MCF 10A (cell line): ENCODE results near the gene CHN1. TPM values are rescaled to one million over a fixed set of nuclear protein-coding genes. Genes with fewer than 3 reads are reported as not detected.

ENCODE experiments used
- BruUV-seq: library from RNA; stranded (reverse); fragments of 400-500 nt; replicated peaks from 2 replicates; lab custom pipeline; 2021; lab: Mats Ljungman, UMichigan
- CTCF ChIA-PET: fragments of 300-600 bp; sonication (Branson Sonifier 250); formaldehyde crosslinking; extraction: SDS; loops from one replicate; lab custom pipeline; 2021; ENCODE audit warnings: antibody characterized with exemption, inconsistent platforms; lab: Yijun Ruan, JAX
- POLR2A ChIA-PET: fragments of 300-600, 350-650 bp; sonication (Branson Sonifier 250); formaldehyde crosslinking; extraction: SDS; loops from one replicate; lab custom pipeline; 2020; ENCODE audit warnings: antibody characterized with exemption, inconsistent platforms; lab: Yijun Ruan, JAX
- DNase-seq: peaks from one replicate; pipeline ENCODE4 v3.0.0-alpha.2; 2018; ENCODE audit not compliant: unreplicated experiment
- H3K27ac Mint-ChIP-seq: one replicate; pipeline ENCODE4 v1.8.0; 2022; ENCODE audit warnings: mild to moderate bottlenecking, low read depth, mixed read lengths; ENCODE audit not compliant: unreplicated experiment
- H3K27me3 Mint-ChIP-seq: one replicate; pipeline ENCODE4 v1.8.0; 2022; ENCODE audit warnings: mixed read lengths; ENCODE audit not compliant: insufficient read depth, unreplicated experiment
- H3K36me3 Mint-ChIP-seq: one replicate; pipeline ENCODE4 v1.8.0; 2022; ENCODE audit warnings: mild to moderate bottlenecking, moderate library complexity, mixed read lengths; ENCODE audit not compliant: insufficient read depth, unreplicated experiment
- H3K4me1 Mint-ChIP-seq: one replicate; pipeline ENCODE4 v1.8.0; 2022; ENCODE audit warnings: mixed read lengths; ENCODE audit not compliant: insufficient read depth, unreplicated experiment
- H3K4me3 Mint-ChIP-seq: one replicate; pipeline ENCODE4 v1.8.0; 2022; ENCODE audit warnings: mild to moderate bottlenecking, moderate library complexity, mixed read lengths; ENCODE audit not compliant: unreplicated experiment
- H3K9me3 Mint-ChIP-seq: one replicate; pipeline ENCODE4 v1.8.0; 2022; ENCODE audit warnings: mixed read lengths; ENCODE audit not compliant: unreplicated experiment
- intact Hi-C: fragments of 100-400 bp; cut with micrococcal nuclease; formaldehyde crosslinking; loops from 2 replicates; pipeline ENCODE4 v1.14.1; 2022
- total RNA-seq: library from RNA; stranded (reverse); gene quantifications from 2 replicates; pipeline ENCODE4 v1.2.3, GENCODE V29; 2022
- TF ChIP-seq, protein P1 (sequence below): fragments of 200-600 bp; IDR thresholded peaks from one replicate; pipeline ENCODE4 v1.8.0; 2022; ENCODE audit warnings: antibody characterized with exemption, mild to moderate bottlenecking; ENCODE audit not compliant: unreplicated experiment

The CHN1 gene
- total RNA-seq, 1 experiment from 2014 or later, result 6.0 TPM

DNA sequence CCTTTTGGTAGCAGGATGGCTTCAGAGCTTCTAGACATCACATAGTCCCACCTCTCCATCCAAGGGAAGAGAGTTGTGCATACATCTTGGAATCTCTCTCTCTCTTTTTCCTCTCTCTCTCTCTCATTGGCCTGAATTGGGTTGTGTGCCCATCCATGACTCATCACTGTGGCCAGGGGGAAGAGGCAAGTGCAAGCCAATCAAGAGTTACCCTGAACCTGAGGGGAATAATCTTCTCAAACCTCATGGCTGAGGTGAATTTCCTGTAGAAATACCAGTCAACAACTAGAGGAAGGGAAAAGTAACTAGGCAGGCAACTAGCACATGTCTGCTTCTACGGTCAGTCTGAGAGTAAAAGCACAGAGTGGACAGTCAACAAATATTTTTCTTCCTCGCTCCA is 7.3 kb upstream of the CHN1 start:
- BruUV-seq, result no TSS peak
- CTCF ChIA-PET, result interaction anchor here (0.7 kb wide), 1 partner anchor 22 kb away, joined by 4 read pairs; no protein-coding TSS in a partner anchor
- no peak overlapping the region for H3K27ac Mint-ChIP-seq
- H3K4me1 Mint-ChIP-seq, result no peaks in the 10 kb centered on the region
- peaks cover 10% of the 10 kb centered on the region for H3K27me3 Mint-ChIP-seq
- no peaks in the 10 kb centered on the region for H3K36me3 Mint-ChIP-seq
- intact Hi-C loops, result no loop called here
- TF ChIP-seq, protein P1, sequence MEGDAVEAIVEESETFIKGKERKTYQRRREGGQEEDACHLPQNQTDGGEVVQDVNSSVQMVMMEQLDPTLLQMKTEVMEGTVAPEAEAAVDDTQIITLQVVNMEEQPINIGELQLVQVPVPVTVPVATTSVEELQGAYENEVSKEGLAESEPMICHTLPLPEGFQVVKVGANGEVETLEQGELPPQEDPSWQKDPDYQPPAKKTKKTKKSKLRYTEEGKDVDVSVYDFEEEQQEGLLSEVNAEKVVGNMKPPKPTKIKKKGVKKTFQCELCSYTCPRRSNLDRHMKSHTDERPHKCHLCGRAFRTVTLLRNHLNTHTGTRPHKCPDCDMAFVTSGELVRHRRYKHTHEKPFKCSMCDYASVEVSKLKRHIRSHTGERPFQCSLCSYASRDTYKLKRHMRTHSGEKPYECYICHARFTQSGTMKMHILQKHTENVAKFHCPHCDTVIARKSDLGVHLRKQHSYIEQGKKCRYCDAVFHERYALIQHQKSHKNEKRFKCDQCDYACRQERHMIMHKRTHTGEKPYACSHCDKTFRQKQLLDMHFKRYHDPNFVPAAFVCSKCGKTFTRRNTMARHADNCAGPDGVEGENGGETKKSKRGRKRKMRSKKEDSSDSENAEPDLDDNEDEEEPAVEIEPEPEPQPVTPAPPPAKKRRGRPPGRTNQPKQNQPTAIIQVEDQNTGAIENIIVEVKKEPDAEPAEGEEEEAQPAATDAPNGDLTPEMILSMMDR, result no peak
- DNase-seq, result peak; percentile 30
- no peaks in the 10 kb centered on the region for H3K9me3 Mint-ChIP-seq
- H3K4me3 Mint-ChIP-seq, result no peak overlapping the region
- POLR2A ChIA-PET, result no interaction called here

DNA sequence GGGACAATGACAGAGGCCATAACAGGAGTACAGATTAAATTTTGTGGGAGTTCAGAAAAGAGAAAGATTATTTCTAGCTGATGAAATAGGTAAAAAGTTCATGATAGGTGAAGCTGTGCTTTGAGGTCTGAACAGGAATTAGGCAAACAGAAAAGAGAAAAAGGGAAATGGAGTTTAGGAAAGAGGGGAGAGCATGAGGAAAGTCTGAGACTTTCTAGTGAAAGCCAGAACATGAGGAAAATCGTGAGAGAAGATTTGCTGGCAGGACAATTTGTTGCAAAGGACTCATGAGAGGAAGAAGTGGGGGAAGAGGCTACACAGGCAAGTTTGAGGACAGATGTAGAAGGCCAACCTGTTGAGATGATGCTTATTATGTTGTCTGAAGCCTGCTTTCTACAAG is 6.3 kb upstream of the CHN1 start:
- no peaks in the 10 kb centered on the region for H3K36me3 Mint-ChIP-seq
- H3K9me3 Mint-ChIP-seq, result no peaks in the 10 kb centered on the region
- H3K27ac Mint-ChIP-seq, result no peak overlapping the region
- ChIA-PET POLR2A (no interaction called here), CTCF (interaction anchor here (0.5 to 0.8 kb wide), 3 partner anchors 18 to 240 kb away, joined by 3 to 4 read pairs (median 4); no protein-coding TSS in a partner anchor)
- H3K27me3 Mint-ChIP-seq, result peaks cover 20% of the 10 kb centered on the region
- intact Hi-C loops, result no loop called here
- TF ChIP-seq, protein P1, result no peak
- no peak overlapping the region for H3K4me3 Mint-ChIP-seq
- no TSS peak for BruUV-seq
- no peak for DNase-seq
- H3K4me1 Mint-ChIP-seq, result no peaks in the 10 kb centered on the region

DNA sequence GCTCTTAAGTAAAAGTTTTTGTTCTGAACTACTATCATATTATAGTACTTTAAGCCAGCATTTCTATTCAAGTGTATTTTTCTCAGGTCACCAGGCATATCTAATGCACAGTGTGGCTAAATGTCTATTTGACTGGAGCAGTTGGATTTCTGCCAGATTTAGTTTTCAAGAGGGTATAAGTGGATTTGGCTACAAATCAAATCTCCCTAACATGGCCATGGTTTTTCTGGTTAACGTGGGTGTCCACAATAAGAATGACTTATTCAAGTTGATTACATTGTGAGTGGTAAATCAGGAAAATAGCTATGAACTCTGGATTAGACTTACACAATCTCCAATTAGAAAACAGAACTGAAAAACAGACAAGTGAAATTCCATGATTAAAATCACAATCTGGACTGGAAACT is 5.7 kb upstream of the CHN1 start:
- no peak for DNase-seq
- Mint-ChIP-seq H3K4me3 (no peak overlapping the region), H3K4me1 (no peaks in the 10 kb centered on the region), H3K9me3 (no peaks in the 10 kb centered on the region), H3K27ac (no peak overlapping the region), H3K27me3 (peaks cover 26% of the 10 kb centered on the region), H3K36me3 (no peaks in the 10 kb centered on the region)
- ChIA-PET POLR2A (no interaction called here), CTCF (interaction anchor here (1.3 to 1.4 kb wide), 2 partner anchors 9 to 27 kb away, joined by 4 read pairs; no protein-coding TSS in a partner anchor)
- intact Hi-C loops, result no loop called here
- no TSS peak for BruUV-seq
- TF ChIP-seq, protein P1, result no peak

DNA sequence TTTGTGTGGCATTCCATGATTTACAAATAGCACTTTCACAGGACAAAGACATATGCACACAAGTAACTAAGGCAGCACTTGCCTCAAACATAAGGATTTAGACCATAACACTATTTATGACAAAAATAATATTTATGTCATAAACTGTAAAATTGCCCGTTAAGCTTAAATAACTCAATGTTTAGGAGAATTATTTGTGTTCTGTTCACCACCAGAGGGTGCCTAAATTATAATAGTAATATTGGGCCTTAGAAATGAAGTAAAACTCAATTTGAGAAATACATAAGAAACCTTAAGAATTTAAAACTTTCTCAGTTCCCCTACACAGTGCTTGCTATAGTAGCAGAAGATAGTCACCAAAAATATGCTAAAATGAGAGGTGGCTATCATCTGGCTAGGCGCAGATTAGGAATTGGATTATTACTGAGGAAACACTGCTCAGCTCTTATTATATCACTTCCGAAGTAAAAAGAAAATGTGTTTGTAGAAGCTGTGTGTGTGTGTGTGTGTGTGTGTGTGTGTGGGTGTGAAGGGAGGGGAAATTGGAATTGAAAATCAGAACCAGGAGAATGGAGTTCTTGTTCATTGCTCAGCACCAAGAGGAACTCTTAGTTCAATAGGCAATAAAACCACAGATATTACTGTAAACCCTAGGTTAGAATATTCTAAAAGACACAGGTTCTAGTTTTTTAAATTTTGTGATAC is 4.9 kb upstream of the CHN1 start:
- DNase-seq, result no peak
- intact Hi-C loops, result no loop called here
- H3K27ac Mint-ChIP-seq, result no peak overlapping the region
- peaks cover 27% of the 10 kb centered on the region for H3K27me3 Mint-ChIP-seq
- BruUV-seq, result no TSS peak
- no peaks in the 10 kb centered on the region for H3K4me1 Mint-ChIP-seq
- no peaks in the 10 kb centered on the region for H3K36me3 Mint-ChIP-seq
- H3K4me3 Mint-ChIP-seq, result no peak overlapping the region
- ChIA-PET POLR2A (interaction anchor here (1.0 kb wide), 1 partner anchor 11 kb away, joined by 5 read pairs; no protein-coding TSS in a partner anchor), CTCF (interaction anchor here (1.3 to 1.4 kb wide), 2 partner anchors 10 to 28 kb away, joined by 4 read pairs; no protein-coding TSS in a partner anchor)
- H3K9me3 Mint-ChIP-seq, result no peaks in the 10 kb centered on the region
- TF ChIP-seq, protein P1, result no peak
